GM21360 (cell line): ENCODE measurements around the gene MRPS27.

Experiments used
- ATAC-seq: cut with Tn5 transposase; IDR thresholded peaks from one replicate; pipeline ENCODE4 v1.9.1; 2021; ENCODE audit warnings: mild to moderate bottlenecking, moderate library complexity; ENCODE audit not compliant: unreplicated experiment

MRPS27 gene

GRCh38 chr5:72292411-72292810 is 27.6 kb downstream of the MRPS27 start:
- ATAC-seq: no peak

- no peak for ATAC-seq
These were observed 28.4 kb downstream of the MRPS27 start for GRCh38 chr5:72291601-72292000.

- no peak for ATAC-seq
These were observed 29.5 kb downstream of the MRPS27 start for GRCh38 chr5:72290356-72291133.

- no peak for ATAC-seq
These were observed 31.1 kb downstream of the MRPS27 start for GRCh38 chr5:72288924-72289323.

- ATAC-seq: no peak
These were observed 33.2 kb downstream of the MRPS27 start for GRCh38 chr5:72286798-72287197.

- ATAC-seq: no peak
These were observed 34.6 kb downstream of the MRPS27 start for GRCh38 chr5:72285424-72285821.

GRCh38 chr5:72284559-72285423 is 35.2 kb downstream of the MRPS27 start:
- no peak for ATAC-seq

GRCh38 chr5:72283358-72283757 is 36.7 kb downstream of the MRPS27 start:
- ATAC-seq: no peak

- ATAC-seq: no peak
These were observed 37.2 kb downstream of the MRPS27 start for GRCh38 chr5:72282878-72283277.

GRCh38 chr5:72281764-72282499 is 38.1 kb downstream of the MRPS27 start:
- no peak for ATAC-seq

- ATAC-seq: no peak
These were observed 38.6 kb downstream of the MRPS27 start for GRCh38 chr5:72281430-72281763.

- ATAC-seq: no peak
These were observed 39.4 kb downstream of the MRPS27 start for GRCh38 chr5:72280581-72281069.

GRCh38 chr5:72276219-72276752 is 43.8 kb downstream of the MRPS27 start:
- no peak for ATAC-seq

- ATAC-seq: no peak
These were observed 46.5 kb downstream of the MRPS27 start for GRCh38 chr5:72273547-72273946.

GRCh38 chr5:72272398-72272797 is 47.6 kb downstream of the MRPS27 start:
- no peak for ATAC-seq

- ATAC-seq: no peak
These were observed 48.3 kb downstream of the MRPS27 start for GRCh38 chr5:72271702-72272101.

- no peak for ATAC-seq
These were observed 50.0 kb downstream of the MRPS27 start for GRCh38 chr5:72270037-72270436.

GRCh38 chr5:72269411-72269780 is 50.6 kb downstream of the MRPS27 start:
- ATAC-seq: no peak

GRCh38 chr5:72268753-72269410 is 51.2 kb downstream of the MRPS27 start:
- ATAC-seq: no peak

- ATAC-seq: no peak
These were observed 51.8 kb downstream of the MRPS27 start for GRCh38 chr5:72268260-72268659.

GRCh38 chr5:72267685-72268084 is 52.4 kb downstream of the MRPS27 start:
- ATAC-seq: no peak
